ENCODE results near the gene AKIRIN1. TPM values are rescaled to one million over a fixed set of nuclear protein-coding genes. Genes with fewer than 3 reads are reported as not detected.
"Not testable (repeated sequence)": the region's sequence is repeated elsewhere in the genome, so short reads cannot be mapped to it uniquely, and the experiment has no call there.

Gene AKIRIN1
- total RNA-seq, 2 donors from 2014 or later = 55.7 to 108 TPM

DNA sequence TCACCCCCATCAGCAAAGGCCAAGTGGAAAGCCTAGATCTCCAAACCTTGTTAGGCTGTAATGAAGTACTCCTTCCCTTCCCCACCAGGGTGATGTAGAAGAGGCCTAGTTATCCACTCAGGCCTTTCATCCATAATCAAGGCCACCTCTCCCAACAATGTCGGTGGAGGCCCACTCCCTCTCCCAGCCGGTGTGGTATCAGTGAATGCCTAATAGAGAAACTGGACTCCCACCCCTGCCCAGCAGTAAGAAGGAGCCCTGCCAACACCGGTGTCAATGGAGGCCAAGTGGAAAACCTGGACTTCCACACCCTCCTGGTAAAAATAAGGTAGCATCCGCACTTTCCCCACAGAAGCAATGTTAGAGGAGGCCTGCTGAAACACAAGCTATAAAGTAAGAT, 58.9 kb downstream of the AKIRIN1 start:
- no peak overlapping the region for H3K27ac ChIP-seq
- 100% methylated on average over 4 of the region's 4 CpGs for WGBS

DNA sequence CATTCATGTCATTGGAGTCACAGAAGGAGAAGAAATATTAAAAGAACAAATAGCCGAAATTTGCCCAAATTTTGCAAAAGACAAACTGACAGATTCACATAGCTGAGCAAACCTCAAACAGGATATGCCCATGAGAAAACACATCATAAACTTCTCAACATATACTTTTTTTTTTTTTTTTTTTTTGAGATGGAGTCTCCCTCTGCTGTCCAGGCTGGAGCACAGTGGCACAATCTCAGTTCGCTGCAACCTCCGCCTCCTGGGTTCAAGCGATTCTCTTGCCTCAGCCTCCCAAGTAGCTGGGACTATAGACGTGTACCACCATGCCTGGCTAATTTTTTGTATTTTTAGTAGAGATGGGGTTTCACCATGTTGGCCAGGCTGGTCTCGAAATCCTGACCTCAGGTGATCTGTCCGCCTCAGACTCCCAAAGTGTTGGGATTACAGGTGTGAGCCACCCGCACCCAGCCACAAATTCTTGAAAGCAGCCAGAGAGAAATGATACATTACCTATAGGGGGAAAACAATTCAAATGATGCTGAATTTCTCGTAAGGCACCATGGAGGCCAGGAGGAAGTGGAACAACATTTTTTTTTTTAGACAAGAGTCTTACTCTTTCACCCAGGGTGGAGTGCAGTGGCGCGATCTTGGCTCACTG, 60.2 kb downstream of the AKIRIN1 start:
- intact Hi-C loops (cut with DNase I); H3K4me1 ChIP-seq (replicated peaks): not testable (repeated sequence)
- WGBS = 94% methylated on average over 11 of the region's 11 CpGs

More for the DNA sequence above, 58.9 kb downstream of the AKIRIN1 start:
- H3K4me3 ChIP-seq = no peak overlapping the region
- H3K36me3 ChIP-seq = no peaks in the 10 kb centered on the region
- no peaks in the 10 kb centered on the region for H3K4me1 ChIP-seq (replicated peaks)
- DNase-seq (ENCODE audit: low spot score) = no peak
- TF ChIP-seq POLR2A (IDR thresholded peaks at IDR 0.05) = no peak
- TF ChIP-seq, protein P1, sequence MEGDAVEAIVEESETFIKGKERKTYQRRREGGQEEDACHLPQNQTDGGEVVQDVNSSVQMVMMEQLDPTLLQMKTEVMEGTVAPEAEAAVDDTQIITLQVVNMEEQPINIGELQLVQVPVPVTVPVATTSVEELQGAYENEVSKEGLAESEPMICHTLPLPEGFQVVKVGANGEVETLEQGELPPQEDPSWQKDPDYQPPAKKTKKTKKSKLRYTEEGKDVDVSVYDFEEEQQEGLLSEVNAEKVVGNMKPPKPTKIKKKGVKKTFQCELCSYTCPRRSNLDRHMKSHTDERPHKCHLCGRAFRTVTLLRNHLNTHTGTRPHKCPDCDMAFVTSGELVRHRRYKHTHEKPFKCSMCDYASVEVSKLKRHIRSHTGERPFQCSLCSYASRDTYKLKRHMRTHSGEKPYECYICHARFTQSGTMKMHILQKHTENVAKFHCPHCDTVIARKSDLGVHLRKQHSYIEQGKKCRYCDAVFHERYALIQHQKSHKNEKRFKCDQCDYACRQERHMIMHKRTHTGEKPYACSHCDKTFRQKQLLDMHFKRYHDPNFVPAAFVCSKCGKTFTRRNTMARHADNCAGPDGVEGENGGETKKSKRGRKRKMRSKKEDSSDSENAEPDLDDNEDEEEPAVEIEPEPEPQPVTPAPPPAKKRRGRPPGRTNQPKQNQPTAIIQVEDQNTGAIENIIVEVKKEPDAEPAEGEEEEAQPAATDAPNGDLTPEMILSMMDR (IDR thresholded peaks at IDR 0.05) = no peak
- H3K27me3 ChIP-seq (replicated peaks; ENCODE audit: insufficient read depth) = no peaks in the 10 kb centered on the region
- H3K9me3 ChIP-seq = no peaks in the 10 kb centered on the region
- intact Hi-C loops (cut with DNase I) = no loop called here

DNA sequence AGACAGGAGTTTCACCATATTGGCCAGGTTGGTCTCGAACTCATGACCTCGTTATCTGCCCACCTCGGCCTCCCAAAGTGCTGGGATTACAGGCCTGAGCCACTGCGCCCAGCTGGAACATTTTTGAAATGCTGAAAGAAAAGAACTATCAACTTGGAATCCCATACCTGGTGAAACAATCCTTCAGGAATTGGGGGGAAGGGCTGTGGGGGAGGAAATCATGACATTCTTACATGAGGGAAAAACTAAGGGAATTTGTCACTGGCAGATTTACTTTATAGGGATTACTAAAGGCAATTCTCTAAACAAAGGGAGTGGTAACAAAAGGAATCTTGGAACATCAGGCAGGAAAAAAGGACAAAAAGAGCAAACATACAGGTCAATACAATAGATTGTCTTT, 60.9 kb downstream of the AKIRIN1 start:
- intact Hi-C loops (cut with DNase I) = no loop called here
- no peak for DNase-seq (ENCODE audit: low spot score)
- TF ChIP-seq POLR2A (IDR thresholded peaks at IDR 0.05) = no peak
- TF ChIP-seq POLR2AphosphoS5 (IDR thresholded peaks at IDR 0.05) = no peak
- TF ChIP-seq, protein P1 (IDR thresholded peaks at IDR 0.05) = no peak

More for the DNA sequence above, 60.2 kb downstream of the AKIRIN1 start:
- not testable (repeated sequence) for H3K36me3 ChIP-seq; H3K4me3 ChIP-seq; DNase-seq (ENCODE audit: low spot score); H3K27me3 ChIP-seq (replicated peaks; ENCODE audit: insufficient read depth); H3K9me3 ChIP-seq; H3K27ac ChIP-seq

DNA sequence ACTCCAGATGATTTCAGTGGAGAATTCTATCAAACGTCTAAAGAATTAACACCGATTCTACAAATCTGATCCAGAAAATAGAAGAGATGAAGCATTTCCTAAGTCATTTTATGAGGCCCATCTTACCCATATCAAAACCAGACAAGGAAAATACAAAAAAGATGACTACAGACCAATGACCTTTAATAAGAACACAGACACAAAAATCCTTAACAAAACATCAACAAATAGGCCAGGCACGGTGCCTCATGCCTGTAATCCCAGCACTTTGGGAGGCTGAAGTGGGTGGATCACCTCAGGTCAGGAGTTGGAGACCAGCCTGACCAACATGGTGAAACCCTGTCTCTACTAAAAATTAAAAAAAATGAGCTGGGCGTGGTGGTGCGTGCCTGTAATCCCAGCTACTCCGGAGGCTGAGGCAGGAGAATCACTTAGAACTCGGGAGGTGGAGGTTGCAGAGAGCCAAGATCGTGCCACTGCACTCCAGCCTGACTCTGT, 64.2 kb downstream of the AKIRIN1 start:
- intact Hi-C loops (cut with DNase I); H3K4me3 ChIP-seq; H3K4me1 ChIP-seq (replicated peaks); H3K36me3 ChIP-seq; H3K9me3 ChIP-seq; H3K27me3 ChIP-seq (replicated peaks; ENCODE audit: insufficient read depth); DNase-seq (ENCODE audit: low spot score); H3K27ac ChIP-seq: not testable (repeated sequence)
- WGBS = 86% methylated on average over 8 of the region's 8 CpGs

More for the DNA sequence above, 60.9 kb downstream of the AKIRIN1 start:
- no peaks in the 10 kb centered on the region for H3K4me1 ChIP-seq (replicated peaks)
- H3K27me3 ChIP-seq (replicated peaks; ENCODE audit: insufficient read depth) = no peaks in the 10 kb centered on the region
- 96% methylated on average over 4 of the region's 4 CpGs for WGBS
- H3K4me3 ChIP-seq = no peak overlapping the region
- H3K27ac ChIP-seq = no peak overlapping the region
- no peaks in the 10 kb centered on the region for H3K9me3 ChIP-seq
- no peaks in the 10 kb centered on the region for H3K36me3 ChIP-seq

Small RNA genes within 50 kb of the gene (small RNA-seq; reads per million reads assigned to genes)
- gene RF00019 = 0 reads per million in 2 donors

Other genes starting within 250 kb of the AKIRIN1 start
- 10 to 100 TPM in 1 of 2 donors, 1 to 10 TPM in 1; 9.2 to 22.6 TPM for gene RRAGC, start 131.5 kb upstream of the AKIRIN1 start, total RNA-seq
- 10 to 100 TPM; 25.7 to 45.9 TPM for gene MYCBP, start 117.9 kb upstream of the AKIRIN1 start, total RNA-seq
- under 1 TPM; 0.09 to 0.28 TPM for gene GJA9, start 109.7 kb upstream of the AKIRIN1 start, total RNA-seq
- gene RHBDL2, start 49.4 kb upstream of the AKIRIN1 start, total RNA-seq = 1 to 10 TPM; 3.5 to 7.7 TPM
- 100 to 1,000 TPM; 310 to 473 TPM for gene NDUFS5, start 35.1 kb downstream of the AKIRIN1 start, total RNA-seq
- 100 to 1,000 TPM; 154 to 355 TPM for gene MACF1, start 213.4 kb downstream of the AKIRIN1 start, total RNA-seq

Measured in prostate gland (tissue), 2 donors.